Right atrium auricular region (tissue), 2 donors: ENCODE results near the gene PIAS1. TPM values are rescaled to one million over a fixed set of nuclear protein-coding genes. Genes with fewer than 3 reads are reported as not detected.

Experiments used
- DNase-seq: peaks from one replicate; pipeline ENCODE4 v3.0.0-alpha.2; 2019; ENCODE audit warnings: low spot score
- H3K27ac ChIP-seq, 2 donors: fragments of 200-600 bp; sonication (generic); 1 replicate in 1 of 2; 2 replicates in 1 of 2; pipeline ENCODE4 v1.5.1; 2016 to 2019
- H3K27me3 ChIP-seq, 2 donors: fragments of 200-600 bp; sonication (generic); one replicate each; pipeline versions ENCODE4 v1.5.1 to v1.6.0; 2017 to 2019
- H3K36me3 ChIP-seq: fragments of 200-600 bp; sonication (generic); one replicate; pipeline ENCODE4 v1.5.1; 2016
- H3K4me1 ChIP-seq, 2 donors: fragments of 200-600 bp; sonication (generic); one replicate each; pipeline versions ENCODE4 v1.5.1 to v1.6.0; 2017 to 2019
- H3K4me3 ChIP-seq, 2 donors: fragments of 200-600 bp; sonication (generic); 1 replicate in 1 of 2; 2 replicates in 1 of 2; pipeline ENCODE4 v1.5.1; 2017 to 2019; ENCODE audit warnings: mild to moderate bottlenecking in 1 of 2, moderate library complexity in 1 of 2
- H3K9me3 ChIP-seq, 2 donors: fragments of 200-600 bp; sonication (generic); one replicate each; pipeline ENCODE4 v1.5.1; 2019
- CTCF ChIP-seq, 2 donors: fragments of 200-600 bp; sonication (generic); IDR thresholded peaks; one replicate each; pipeline ENCODE4 v1.5.1; 2019; ENCODE audit warnings: antibody characterized with exemption in 2 of 2
- total RNA-seq, 2 donors: library from RNA; depleted of rRNA; stranded (reverse); fragments of >200 nt; gene quantifications; one replicate each; pipeline ENCODE4 v1.1.0, GENCODE V29; 2016

The PIAS1 gene
- total RNA-seq, 2 donors from 2014 or later, result 24.5 to 26.7 TPM

GRCh38 chr15:68017201-68017600 is 36.9 kb upstream of the PIAS1 start:
- H3K4me1 ChIP-seq, result no peaks in the 10 kb centered on the region
- H3K36me3 ChIP-seq, result no peaks in the 10 kb centered on the region
- DNase-seq, result no peak
- H3K27me3 ChIP-seq, result no peaks in the 10 kb centered on the region
- H3K4me3 ChIP-seq, result no peak overlapping the region
- no peak for TF ChIP-seq CTCF (IDR thresholded peaks at IDR 0.05)
- H3K27ac ChIP-seq, result no peak overlapping the region
- no peaks in the 10 kb centered on the region for H3K9me3 ChIP-seq

- no peaks in the 10 kb centered on the region for H3K9me3 ChIP-seq
- peaks cover 0 to 9% of the 10 kb centered on the region in 2 donors for H3K4me1 ChIP-seq
- TF ChIP-seq CTCF (IDR thresholded peaks at IDR 0.05), result no peak
- no peaks in the 10 kb centered on the region for H3K36me3 ChIP-seq
- no peaks in the 10 kb centered on the region for H3K27me3 ChIP-seq
- no peak overlapping the region for H3K27ac ChIP-seq
- no peak overlapping the region for H3K4me3 ChIP-seq
- DNase-seq, result no peak
These were observed 35.2 kb upstream of the PIAS1 start for GRCh38 chr15:68018797-68019444.

GRCh38 chr15:68019814-68020525 is 34.1 kb upstream of the PIAS1 start:
- DNase-seq, result peak; percentile 51
- Histone ChIP-seq H3K9me3 (no peaks in the 10 kb centered on the region), H3K27me3 (no peaks in the 10 kb centered on the region), H3K4me1 (peaks cover 0 to 9% of the 10 kb centered on the region in 2 donors), H3K27ac (no peak overlapping the region), H3K4me3 (no peak overlapping the region), H3K36me3 (no peaks in the 10 kb centered on the region)
- no peak for TF ChIP-seq CTCF (IDR thresholded peaks at IDR 0.05)

GRCh38 chr15:68020685-68021084 is 33.4 kb upstream of the PIAS1 start:
- Histone ChIP-seq H3K4me1 (peaks cover 0 to 9% of the 10 kb centered on the region in 2 donors), H3K4me3 (no peak overlapping the region), H3K27me3 (no peaks in the 10 kb centered on the region), H3K27ac (no peak overlapping the region), H3K9me3 (no peaks in the 10 kb centered on the region), H3K36me3 (no peaks in the 10 kb centered on the region)
- DNase-seq, result no peak
- no peak for TF ChIP-seq CTCF (IDR thresholded peaks at IDR 0.05)

GRCh38 chr15:68022061-68022460 is 32.1 kb upstream of the PIAS1 start:
- H3K4me1 ChIP-seq, result peaks cover 0 to 9% of the 10 kb centered on the region in 2 donors
- H3K27me3 ChIP-seq, result no peaks in the 10 kb centered on the region
- H3K9me3 ChIP-seq, result no peaks in the 10 kb centered on the region
- TF ChIP-seq CTCF (IDR thresholded peaks at IDR 0.05), result no peak
- no peak overlapping the region for H3K4me3 ChIP-seq
- no peaks in the 10 kb centered on the region for H3K36me3 ChIP-seq
- DNase-seq, result peak; percentile 60
- H3K27ac ChIP-seq, result peak overlapping the region; percentile 4 to 36
